ENCODE measurements around the gene COL28A1.

GRCh38 chr7:7408001-7408770 lies 127.5 kb downstream of the COL28A1 start:
- no peak for TF ChIP-seq POLR2A (IDR thresholded peaks at IDR 0.05; ENCODE audit: low read depth, low read length)
- TF ChIP-seq TAF1 (IDR thresholded peaks at IDR 0.05; ENCODE audit: borderline replicate concordance, low read depth, low read length): no peak

Data from GM12892 (cell line).